Esophagus muscularis mucosa (tissue), 4 donors: ENCODE results near the gene ATXN3. TPM values are rescaled to one million over a fixed set of nuclear protein-coding genes. Genes with fewer than 3 reads are reported as not detected.
"Not testable (repeated sequence)": the region's sequence is repeated elsewhere in the genome, so short reads cannot be mapped to it uniquely, and the experiment has no call there.

Experiments
- DNase-seq: peaks from one replicate; pipeline ENCODE4 v3.0.0-alpha.2; 2017; ENCODE audit errors: extremely low spot score
- H3K27ac ChIP-seq, 4 donors: fragments of 200-600 bp; sonication (generic); replicated peaks in 1 of 4; 1 replicate in 3 of 4; 2 replicates in 1 of 4; pipeline ENCODE4 v1.5.1; 2016 to 2019; ENCODE audit warnings: mild to moderate bottlenecking in 1 of 4
- H3K27me3 ChIP-seq, 4 donors: fragments of 200-600 bp; sonication (generic); one replicate each; pipeline versions ENCODE4 v1.5.1 to v1.6.0; 2016 to 2019
- H3K36me3 ChIP-seq, 4 donors: fragments of 200-600 bp; sonication (generic); one replicate each; pipeline ENCODE4 v1.5.1; 2016 to 2019
- H3K4me1 ChIP-seq, 4 donors: fragments of 200-600 bp; sonication (generic); one replicate each; pipeline ENCODE4 v1.5.1; 2016 to 2019
- H3K4me3 ChIP-seq, 4 donors: fragments of 200-600 bp; sonication (generic); 1 replicate in 2 of 4; 2 replicates in 2 of 4; pipeline ENCODE4 v1.5.1; 2016 to 2019; ENCODE audit warnings: mild to moderate bottlenecking in 4 of 4, moderate library complexity in 1 of 4
- H3K9me3 ChIP-seq, 4 donors: fragments of 200-600 bp; sonication (generic); 1 replicate in 3 of 4; 2 replicates in 1 of 4; pipeline ENCODE4 v1.5.1; 2016 to 2019
- CTCF ChIP-seq, 3 experiments: fragments of 200-600 bp in 2 of 3; fragments of 450-650 bp in 1 of 3; sonication (generic) in 2 of 3; IDR thresholded peaks; one replicate each; pipeline ENCODE4 v1.5.1; 2017 to 2019; ENCODE audit warnings: antibody characterized with exemption in 3 of 3, mild to moderate bottlenecking in 2 of 3, moderate library complexity in 1 of 3
- EP300 ChIP-seq: sonication (generic); formaldehyde crosslinking; IDR thresholded peaks from one replicate; pipeline ENCODE4 v1.6.1; 2017; ENCODE audit warnings: antibody characterized with exemption
- POLR2A ChIP-seq: fragments of 450-650 bp; IDR thresholded peaks from one replicate; pipeline ENCODE4 v1.6.1; 2017; ENCODE audit warnings: antibody characterized with exemption, moderate library complexity, mild to moderate bottlenecking, low read depth
- POLR2AphosphoS5 ChIP-seq, 2 donors: sonication (generic); formaldehyde crosslinking; IDR thresholded peaks; one replicate each; pipeline ENCODE4 v1.6.1; 2017; ENCODE audit warnings: antibody characterized with exemption in 2 of 2
- WGBS: methylation state at CpG from one replicate; pipeline ENCODE4 v1.1.5; 2018; 5-methylcytosine and 5-hydroxymethylcytosine counted together
- intact Hi-C: fragments of 100-400 bp; cut with DNase I; formaldehyde crosslinking; loops from one replicate; pipeline ENCODE4 v1.15.1; 2023
- total RNA-seq, 4 donors: library from RNA; depleted of rRNA; stranded (reverse); fragments of >200 nt; gene quantifications; one replicate each; pipeline versions ENCODE4 v1.1.0 to v1.2.1, GENCODE V29; 2016

ATXN3 gene
- total RNA-seq, 4 donors from 2014 or later = 24.1 to 48.9 (median 24.9) TPM

DNA sequence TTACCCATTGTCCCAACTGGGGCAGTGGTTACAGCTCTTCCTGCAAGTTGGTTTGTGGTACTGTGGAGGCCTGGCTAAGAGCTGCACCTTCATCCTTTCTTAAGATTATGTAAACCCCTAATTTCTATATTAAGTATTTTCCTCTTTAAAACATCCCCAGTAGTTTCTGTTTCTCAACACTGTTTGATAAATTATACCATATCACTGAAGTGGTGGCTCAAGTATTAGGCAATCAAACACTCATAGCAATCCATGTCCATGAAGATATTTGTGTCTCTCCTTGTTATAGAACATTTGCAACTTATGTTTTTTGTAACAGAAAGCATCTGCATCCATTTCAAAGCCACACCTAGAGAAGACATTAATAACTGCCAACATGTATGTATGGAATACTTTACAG lies 31.8 kb downstream of the ATXN3 start:
- TF ChIP-seq POLR2AphosphoS5 (IDR thresholded peaks at IDR 0.05) = no peak
- no peak for TF ChIP-seq POLR2A
- no peak for TF ChIP-seq EP300
- no peak for TF ChIP-seq CTCF (IDR thresholded peaks at IDR 0.05)
- intact Hi-C loops = no loop called here
- no peak for DNase-seq
- Histone ChIP-seq H3K9me3 (no peaks in the 10 kb centered on the region), H3K27me3 (no peaks in the 10 kb centered on the region), H3K36me3 (peaks cover 37 to 92% (median 65%) of the 10 kb centered on the region in 4 donors), H3K27ac (no peak overlapping the region), H3K4me3 (no peak overlapping the region), H3K4me1 (no peaks in the 10 kb centered on the region)

DNA sequence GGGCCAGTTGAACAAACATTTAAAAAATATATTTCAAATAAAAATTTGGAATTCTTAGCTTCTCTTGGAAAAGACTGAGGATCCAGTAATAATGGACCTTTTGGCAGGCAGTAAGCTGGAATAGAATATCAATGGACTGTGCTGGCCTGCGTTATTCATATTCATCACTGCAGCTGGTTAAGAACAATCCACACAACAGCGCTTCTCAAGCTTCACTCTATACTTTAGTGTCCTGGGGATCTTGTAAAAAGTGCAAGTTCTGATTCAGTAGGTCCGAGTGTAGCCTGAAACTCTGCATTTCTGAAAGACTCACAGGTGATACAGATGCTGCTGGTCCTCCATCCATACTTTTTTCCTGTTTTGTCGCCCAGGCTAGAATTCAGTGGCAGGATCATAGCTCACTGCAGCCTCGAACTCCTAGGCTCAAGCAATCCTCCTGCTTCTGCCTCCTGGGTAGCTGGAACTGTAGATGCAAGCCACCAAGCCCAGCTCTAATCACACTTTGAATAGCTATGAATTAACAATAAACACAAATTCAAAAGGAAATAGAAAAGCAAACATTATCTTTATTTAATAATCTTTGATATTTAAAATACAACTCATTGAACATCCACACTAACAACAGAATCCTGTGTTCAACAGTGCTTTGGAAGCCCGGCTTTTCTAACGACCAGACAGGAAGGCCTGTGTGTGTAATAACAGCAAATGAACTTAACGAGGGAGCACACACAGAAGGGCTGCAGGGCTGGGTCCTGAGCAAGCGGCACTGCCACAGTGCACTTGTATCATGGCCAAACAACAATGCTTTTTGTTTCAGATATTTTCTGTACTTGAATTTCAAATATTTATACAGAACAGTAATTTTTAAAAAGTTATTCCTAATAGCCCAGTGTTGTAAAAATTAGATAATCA lies 48.1 kb downstream of the ATXN3 start:
- H3K4me3 ChIP-seq = no peak overlapping the region
- H3K4me1 ChIP-seq = no peaks in the 10 kb centered on the region
- intact Hi-C loops = no loop called here
- DNase-seq = no peak
- H3K27me3 ChIP-seq = no peaks in the 10 kb centered on the region
- WGBS = 74% methylated on average over 9 of the region's 9 CpGs
- H3K36me3 ChIP-seq = peaks cover 2 to 45% (median 6%) of the 10 kb centered on the region in 4 donors
- no peaks in the 10 kb centered on the region for H3K9me3 ChIP-seq
- no peak overlapping the region for H3K27ac ChIP-seq
- TF ChIP-seq POLR2AphosphoS5 (IDR thresholded peaks at IDR 0.05) (no peak), POLR2A (no peak), CTCF (IDR thresholded peaks at IDR 0.05) (no peak), EP300 (no peak)

- no peak for DNase-seq
- no peak overlapping the region for H3K27ac ChIP-seq
- no peaks in the 10 kb centered on the region for H3K4me1 ChIP-seq
- H3K9me3 ChIP-seq = peaks cover 0 to 6% (median 0%) of the 10 kb centered on the region in 4 donors
- H3K4me3 ChIP-seq = no peak overlapping the region
- H3K27me3 ChIP-seq = no peaks in the 10 kb centered on the region
- intact Hi-C loops = no loop called here
- H3K36me3 ChIP-seq = peaks cover 8 to 42% (median 26%) of the 10 kb centered on the region in 4 donors
- no peak for TF ChIP-seq EP300
- TF ChIP-seq POLR2A = no peak
- TF ChIP-seq POLR2AphosphoS5 (IDR thresholded peaks at IDR 0.05) = no peak
- no peak for TF ChIP-seq CTCF (IDR thresholded peaks at IDR 0.05)
- 84% methylated on average over 3 of the region's 3 CpGs for WGBS
Measured at GRCh38 chr14:92049781-92050180, 56.6 kb downstream of the ATXN3 start.

- peaks cover 8 to 48% (median 29%) of the 10 kb centered on the region in 4 donors for H3K36me3 ChIP-seq
- intact Hi-C loops, H3K27me3 ChIP-seq, DNase-seq, H3K27ac ChIP-seq, H3K4me1 ChIP-seq, H3K4me3 ChIP-seq, H3K9me3 ChIP-seq: not testable (repeated sequence)
- 97% methylated on average over 12 of the region's 12 CpGs for WGBS
Measured at GRCh38 chr14:92049221-92049620, 57.2 kb downstream of the ATXN3 start.

DNA sequence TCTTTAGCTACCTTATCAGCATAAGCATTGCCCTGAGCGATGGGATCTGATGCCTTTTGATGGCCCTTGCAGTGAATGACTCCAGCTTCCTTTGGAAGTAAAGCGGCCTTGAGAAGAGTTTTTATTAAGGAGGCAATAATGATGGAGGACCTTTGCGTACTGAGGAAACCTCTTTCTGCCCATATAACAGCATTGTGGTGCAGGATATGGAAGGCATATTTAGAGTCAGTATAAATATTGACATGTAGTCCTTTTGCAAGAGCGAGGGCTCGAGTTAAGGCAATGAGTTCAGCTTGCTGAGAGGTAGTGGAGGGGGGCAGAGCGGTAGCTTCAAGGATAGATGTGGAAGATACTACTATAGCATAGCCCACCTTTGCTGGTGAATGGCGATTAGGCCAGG lies 60.5 kb downstream of the ATXN3 start:
- 96% methylated on average over 7 of the region's 7 CpGs for WGBS
- H3K36me3 ChIP-seq = peaks cover 8 to 61% (median 35%) of the 10 kb centered on the region in 4 donors

DNA sequence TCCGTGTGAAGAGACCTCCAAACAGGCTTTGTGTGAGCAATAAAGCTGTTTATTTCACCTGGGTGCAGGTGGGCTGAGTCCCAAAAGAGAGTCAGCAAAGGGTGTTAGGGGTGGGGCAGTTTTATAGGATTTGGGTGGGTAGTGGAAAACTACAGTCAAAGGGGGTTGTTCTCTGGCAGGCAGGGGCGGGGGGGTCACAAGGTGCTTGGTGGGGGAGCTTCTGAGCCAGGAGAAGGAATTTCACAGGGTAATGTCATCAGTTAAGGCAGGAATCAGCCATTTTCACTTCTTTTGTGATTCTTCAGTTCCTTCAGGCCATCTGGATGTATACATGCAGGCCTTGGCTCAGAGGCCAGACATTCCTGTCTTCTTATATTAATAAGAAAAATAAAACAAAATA lies 64.6 kb downstream of the ATXN3 start:
- intact Hi-C loops = loop anchor here (5.0 kb wide), 1 partner anchor 66 kb away; the partner anchor contains the start of gene ATXN3
- not testable (repeated sequence) for H3K4me3 ChIP-seq, DNase-seq, H3K27ac ChIP-seq, H3K27me3 ChIP-seq, H3K9me3 ChIP-seq
- Histone ChIP-seq H3K4me1 (peaks cover 21 to 37% (median 33%) of the 10 kb centered on the region in 4 donors), H3K36me3 (peaks cover 0 to 44% (median 15%) of the 10 kb centered on the region in 4 donors)
- WGBS = 88% methylated on average over 2 of the region's 2 CpGs

More for the DNA sequence above, 60.5 kb downstream of the ATXN3 start:
- H3K9me3 ChIP-seq, H3K27me3 ChIP-seq, H3K4me3 ChIP-seq, H3K4me1 ChIP-seq, DNase-seq, H3K27ac ChIP-seq, intact Hi-C loops: not testable (repeated sequence)
